ENCODE data around the gene FAM83E. TPM values are rescaled to one million over a fixed set of nuclear protein-coding genes. Genes with fewer than 3 reads are reported as not detected.
A peak's percentile ranks its signal among the peaks of the same experiment; 100 is the strongest.
"Not testable (repeated sequence)": the region's sequence is repeated elsewhere in the genome, so short reads cannot be mapped to it uniquely, and the experiment has no call there.

Gene FAM83E
- total RNA-seq, 1 donor from 2014 or later, result 21.9 TPM

DNA sequence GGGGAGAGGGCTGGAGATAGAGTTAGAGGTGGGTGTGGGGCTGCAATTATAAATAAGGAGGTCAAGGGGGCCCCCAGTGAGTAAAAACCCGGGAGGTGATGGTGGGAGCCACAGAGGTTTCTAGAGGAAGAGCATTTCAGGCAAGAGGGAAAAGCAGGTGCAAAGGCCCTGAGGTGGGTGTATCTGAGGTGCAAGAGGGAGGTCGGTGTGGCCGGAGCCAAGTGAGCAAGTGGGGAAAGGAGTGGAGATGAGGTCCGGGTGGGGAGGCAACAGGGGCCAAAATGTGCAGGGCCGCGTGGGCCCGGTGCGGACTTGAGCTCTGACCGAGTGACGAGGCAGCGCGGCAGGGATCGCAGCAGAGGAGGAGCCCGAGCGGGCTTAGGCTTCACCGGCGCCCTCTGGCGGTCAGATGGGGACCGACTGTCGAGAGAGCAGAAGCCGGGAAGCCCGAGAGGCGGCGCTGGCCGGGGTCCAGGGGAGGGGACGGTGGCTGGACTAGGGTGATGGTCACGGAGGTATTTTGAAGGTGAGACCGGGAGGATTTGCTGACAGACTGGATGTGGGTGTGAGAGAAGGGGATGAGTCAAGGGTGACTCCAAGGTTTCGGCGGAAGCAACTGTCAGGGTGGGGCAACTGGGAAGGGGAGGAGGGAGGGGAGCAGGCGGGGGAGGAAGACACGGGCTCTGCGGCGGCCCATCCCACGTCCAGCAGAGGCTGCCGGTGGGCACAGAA is 26.0 kb downstream of the FAM83E start:
- no peaks in the 10 kb centered on the region for H3K27me3 ChIP-seq (ENCODE audit: control insufficient read depth, insufficient read depth, low read length)
- FAIRE-seq (no peak), DNase-seq (ENCODE audit: low read depth) (peak; percentile 96)
- TF ChIP-seq, protein P1, sequence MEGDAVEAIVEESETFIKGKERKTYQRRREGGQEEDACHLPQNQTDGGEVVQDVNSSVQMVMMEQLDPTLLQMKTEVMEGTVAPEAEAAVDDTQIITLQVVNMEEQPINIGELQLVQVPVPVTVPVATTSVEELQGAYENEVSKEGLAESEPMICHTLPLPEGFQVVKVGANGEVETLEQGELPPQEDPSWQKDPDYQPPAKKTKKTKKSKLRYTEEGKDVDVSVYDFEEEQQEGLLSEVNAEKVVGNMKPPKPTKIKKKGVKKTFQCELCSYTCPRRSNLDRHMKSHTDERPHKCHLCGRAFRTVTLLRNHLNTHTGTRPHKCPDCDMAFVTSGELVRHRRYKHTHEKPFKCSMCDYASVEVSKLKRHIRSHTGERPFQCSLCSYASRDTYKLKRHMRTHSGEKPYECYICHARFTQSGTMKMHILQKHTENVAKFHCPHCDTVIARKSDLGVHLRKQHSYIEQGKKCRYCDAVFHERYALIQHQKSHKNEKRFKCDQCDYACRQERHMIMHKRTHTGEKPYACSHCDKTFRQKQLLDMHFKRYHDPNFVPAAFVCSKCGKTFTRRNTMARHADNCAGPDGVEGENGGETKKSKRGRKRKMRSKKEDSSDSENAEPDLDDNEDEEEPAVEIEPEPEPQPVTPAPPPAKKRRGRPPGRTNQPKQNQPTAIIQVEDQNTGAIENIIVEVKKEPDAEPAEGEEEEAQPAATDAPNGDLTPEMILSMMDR (IDR thresholded peaks at IDR 0.05; ENCODE audit: insufficient read depth, low read length, severe bottlenecking), result peak; percentile 97
- no peak overlapping the region for H3K4me3 ChIP-seq (ENCODE audit: low read depth, low read length)
- H3K36me3 ChIP-seq (ENCODE audit: control insufficient read depth, insufficient read depth, low read length), result no peaks in the 10 kb centered on the region

- TF ChIP-seq, protein P1 (IDR thresholded peaks at IDR 0.05; ENCODE audit: insufficient read depth, low read length, severe bottlenecking), result no peak
- no peak for FAIRE-seq
- Histone ChIP-seq H3K27me3 (ENCODE audit: control insufficient read depth, insufficient read depth, low read length) (no peaks in the 10 kb centered on the region), H3K36me3 (ENCODE audit: control insufficient read depth, insufficient read depth, low read length) (no peaks in the 10 kb centered on the region), H3K4me3 (ENCODE audit: low read depth, low read length) (no peak overlapping the region)
- no peak for DNase-seq (ENCODE audit: low read depth)
These were observed 27.5 kb downstream of the FAM83E start for GRCh38 chr19:48587387-48587786.

GRCh38 chr19:48582168-48582567 is 32.7 kb downstream of the FAM83E start:
- H3K4me3 ChIP-seq (ENCODE audit: low read depth, low read length), result no peak overlapping the region
- no peaks in the 10 kb centered on the region for H3K27me3 ChIP-seq (ENCODE audit: control insufficient read depth, insufficient read depth, low read length)
- no peaks in the 10 kb centered on the region for H3K36me3 ChIP-seq (ENCODE audit: control insufficient read depth, insufficient read depth, low read length)
- TF ChIP-seq, protein P1 (IDR thresholded peaks at IDR 0.05; ENCODE audit: insufficient read depth, low read length, severe bottlenecking), result no peak
- no peak for DNase-seq (ENCODE audit: low read depth)
- FAIRE-seq, result no peak

- TF ChIP-seq, protein P1 (IDR thresholded peaks at IDR 0.05; ENCODE audit: insufficient read depth, low read length, severe bottlenecking), result no peak
- DNase-seq (ENCODE audit: low read depth), result no peak
- FAIRE-seq, result no peak
- Histone ChIP-seq H3K36me3 (ENCODE audit: control insufficient read depth, insufficient read depth, low read length) (no peaks in the 10 kb centered on the region), H3K4me3 (ENCODE audit: low read depth, low read length) (no peak overlapping the region), H3K27me3 (ENCODE audit: control insufficient read depth, insufficient read depth, low read length) (no peaks in the 10 kb centered on the region)
These were observed 36.0 kb downstream of the FAM83E start for GRCh38 chr19:48578891-48579290.

DNA sequence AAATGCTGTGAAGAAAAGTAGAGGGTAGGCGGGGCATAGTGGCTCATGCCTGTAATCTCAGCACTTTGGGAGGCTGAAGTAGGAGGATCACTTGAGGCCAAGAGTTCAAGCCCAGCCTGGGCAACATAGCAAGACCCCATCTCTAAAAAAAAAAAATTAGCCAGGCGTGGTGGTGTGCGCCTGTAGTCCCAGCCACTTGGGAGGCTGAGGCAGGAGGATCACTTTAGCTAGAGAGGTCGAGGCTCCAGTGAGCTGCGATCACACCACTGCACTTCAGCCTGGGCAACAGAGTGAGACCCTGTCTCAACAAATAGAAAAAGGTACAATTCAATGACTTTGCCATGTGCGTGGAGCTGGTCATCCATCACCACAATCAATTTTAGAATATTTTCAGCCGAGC is 37.0 kb downstream of the FAM83E start:
- not testable (repeated sequence) for H3K27me3 ChIP-seq (ENCODE audit: control insufficient read depth, insufficient read depth, low read length); H3K36me3 ChIP-seq (ENCODE audit: control insufficient read depth, insufficient read depth, low read length); DNase-seq (ENCODE audit: low read depth); FAIRE-seq; H3K4me3 ChIP-seq (ENCODE audit: low read depth, low read length)

GRCh38 chr19:48575931-48576622 is 38.8 kb downstream of the FAM83E start:
- FAIRE-seq (no peak), DNase-seq (ENCODE audit: low read depth) (no peak)
- TF ChIP-seq, protein P1 (IDR thresholded peaks at IDR 0.05; ENCODE audit: insufficient read depth, low read length, severe bottlenecking), result no peak
- Histone ChIP-seq H3K4me3 (ENCODE audit: low read depth, low read length) (no peak overlapping the region), H3K27me3 (ENCODE audit: control insufficient read depth, insufficient read depth, low read length) (no peaks in the 10 kb centered on the region), H3K36me3 (ENCODE audit: control insufficient read depth, insufficient read depth, low read length) (no peaks in the 10 kb centered on the region)
